SJSA1 (cell line): Measurements from ENCODE around the gene ZNF835. TPM values are rescaled to one million over a fixed set of nuclear protein-coding genes. Genes with fewer than 3 reads are reported as not detected.

Source experiments
- DNase-seq, 2 experiments: peaks; one replicate each; pipeline ENCODE4 v3.0.0-alpha.2; 2015 to 2020; ENCODE audit warnings: low spot score in 2 of 2, low read depth in 1 of 2
- H3K27ac ChIP-seq: fragments of 250-450 bp; sonication (Bioruptor Pico); 2 replicates; pipeline ENCODE4 v1.5.1; 2020; ENCODE audit warnings: mild to moderate bottlenecking, moderate library complexity
- H3K27me3 ChIP-seq: fragments of 250-450 bp; sonication (Bioruptor Pico); replicated peaks from 2 replicates; pipeline ENCODE4 v1.5.1; 2020; ENCODE audit warnings: mild to moderate bottlenecking, moderate library complexity
- H3K36me3 ChIP-seq: fragments of 250-450 bp; sonication (Bioruptor Pico); 2 replicates; pipeline ENCODE4 v1.5.1; 2020; ENCODE audit warnings: mild to moderate bottlenecking
- H3K4me1 ChIP-seq: fragments of 250-450 bp; sonication (Bioruptor Pico); replicated peaks from 2 replicates; pipeline ENCODE4 v1.6.1; 2021; ENCODE audit warnings: mild to moderate bottlenecking
- H3K4me3 ChIP-seq: fragments of 250-450 bp; sonication (Bioruptor Pico); 2 replicates; pipeline ENCODE4 v1.5.1; 2020; ENCODE audit warnings: mild to moderate bottlenecking
- H3K9me3 ChIP-seq: fragments of 250-450 bp; sonication (Bioruptor Pico); replicated peaks from 2 replicates; pipeline ENCODE4 v1.5.1; 2020; ENCODE audit warnings: mild to moderate bottlenecking
- total RNA-seq: library from RNA; depleted of rRNA; stranded (reverse); fragments of >200 nt; shearing (Covaris generic); gene quantifications from 2 replicates; pipeline ENCODE4 v1.2.3, GENCODE V29; 2014; rRNA removed

ZNF835 gene
- total RNA-seq = not detected in 2 replicates

GRCh38 chr19:56671613-56671994, at the start of gene ZNF835:
Gene ZNF835 (minus strand): TSS chr19:56671757. CDS start chr19:56665198, 6,559 bp downstream.
- no peaks in the 10 kb centered on the region for H3K27me3 ChIP-seq
- no peaks in the 10 kb centered on the region for H3K36me3 ChIP-seq
- no peaks in the 10 kb centered on the region for H3K4me1 ChIP-seq
- no peak for DNase-seq
- H3K27ac ChIP-seq = no peak within 1 kb of the TSS
- H3K4me3 ChIP-seq = no peak within 1 kb of the TSS
- H3K9me3 ChIP-seq = peaks cover 10% of the 10 kb centered on the region

GRCh38 chr19:56720281-56720680, 48.7 kb upstream of the ZNF835 start:
- no peak overlapping the region for H3K27ac ChIP-seq
- H3K4me3 ChIP-seq = no peak overlapping the region
- no peaks in the 10 kb centered on the region for H3K4me1 ChIP-seq
- no peaks in the 10 kb centered on the region for H3K36me3 ChIP-seq
- peaks cover 6% of the 10 kb centered on the region; the same call in 1 of the 2 replicates for H3K9me3 ChIP-seq
- H3K27me3 ChIP-seq = no peaks in the 10 kb centered on the region
- DNase-seq = no peak

GRCh38 chr19:56718231-56718630, 46.7 kb upstream of the ZNF835 start:
- Histone ChIP-seq H3K27ac (no peak overlapping the region), H3K4me3 (no peak overlapping the region), H3K9me3 (peaks cover 6% of the 10 kb centered on the region; the same call in 1 of the 2 replicates), H3K4me1 (no peaks in the 10 kb centered on the region), H3K36me3 (no peaks in the 10 kb centered on the region), H3K27me3 (no peaks in the 10 kb centered on the region)
- DNase-seq = no peak

- H3K27me3 ChIP-seq = no peaks in the 10 kb centered on the region
- no peaks in the 10 kb centered on the region for H3K36me3 ChIP-seq
- H3K27ac ChIP-seq = no peak overlapping the region
- peaks cover 13% of the 10 kb centered on the region; the same call in 1 of the 2 replicates for H3K9me3 ChIP-seq
- no peaks in the 10 kb centered on the region for H3K4me1 ChIP-seq
- DNase-seq = no peak
- H3K4me3 ChIP-seq = no peak overlapping the region
These were observed 41.2 kb upstream of the ZNF835 start for GRCh38 chr19:56712611-56713276.

GRCh38 chr19:56710437-56710836, 38.9 kb upstream of the ZNF835 start:
- H3K36me3 ChIP-seq = no peaks in the 10 kb centered on the region
- no peak overlapping the region for H3K27ac ChIP-seq
- DNase-seq = no peak
- H3K4me1 ChIP-seq = no peaks in the 10 kb centered on the region
- H3K27me3 ChIP-seq = no peaks in the 10 kb centered on the region
- peaks cover 6% of the 10 kb centered on the region for H3K9me3 ChIP-seq
- H3K4me3 ChIP-seq = no peak overlapping the region

- no peak overlapping the region for H3K27ac ChIP-seq
- H3K27me3 ChIP-seq = no peaks in the 10 kb centered on the region
- DNase-seq = no peak
- H3K4me1 ChIP-seq = no peaks in the 10 kb centered on the region
- no peaks in the 10 kb centered on the region for H3K36me3 ChIP-seq
- no peak overlapping the region for H3K4me3 ChIP-seq
- H3K9me3 ChIP-seq = peaks cover 6% of the 10 kb centered on the region
These were observed 36.3 kb upstream of the ZNF835 start for GRCh38 chr19:56707821-56708220.

- H3K36me3 ChIP-seq = no peaks in the 10 kb centered on the region
- peaks cover 9% of the 10 kb centered on the region for H3K9me3 ChIP-seq
- no peaks in the 10 kb centered on the region for H3K4me1 ChIP-seq
- no peak overlapping the region for H3K27ac ChIP-seq
- no peaks in the 10 kb centered on the region for H3K27me3 ChIP-seq
- DNase-seq = no peak
- H3K4me3 ChIP-seq = no peak overlapping the region
These were observed 34.4 kb upstream of the ZNF835 start for GRCh38 chr19:56705939-56706338.

GRCh38 chr19:56701895-56702294, 30.3 kb upstream of the ZNF835 start:
- Histone ChIP-seq H3K27ac (no peak overlapping the region), H3K9me3 (peaks cover 13% of the 10 kb centered on the region), H3K36me3 (no peaks in the 10 kb centered on the region), H3K27me3 (no peaks in the 10 kb centered on the region), H3K4me3 (no peak overlapping the region), H3K4me1 (no peaks in the 10 kb centered on the region)
- DNase-seq = no peak

- Histone ChIP-seq H3K4me1 (no peaks in the 10 kb centered on the region), H3K9me3 (peaks cover 14% of the 10 kb centered on the region), H3K4me3 (no peak overlapping the region), H3K27ac (no peak overlapping the region), H3K27me3 (no peaks in the 10 kb centered on the region), H3K36me3 (no peaks in the 10 kb centered on the region)
- DNase-seq = no peak
These were observed 28.0 kb upstream of the ZNF835 start for GRCh38 chr19:56699552-56699951.

- Histone ChIP-seq H3K4me1 (no peaks in the 10 kb centered on the region), H3K36me3 (no peaks in the 10 kb centered on the region), H3K9me3 (peaks cover 25% of the 10 kb centered on the region), H3K27me3 (no peaks in the 10 kb centered on the region), H3K4me3 (no peak overlapping the region), H3K27ac (no peak overlapping the region)
- DNase-seq = no peak
These were observed 20.8 kb upstream of the ZNF835 start for GRCh38 chr19:56692206-56692895.

- H3K36me3 ChIP-seq = no peaks in the 10 kb centered on the region
- H3K27ac ChIP-seq = no peak overlapping the region
- H3K4me3 ChIP-seq = no peak overlapping the region
- H3K9me3 ChIP-seq = peaks cover 23% of the 10 kb centered on the region
- no peaks in the 10 kb centered on the region for H3K4me1 ChIP-seq
- no peaks in the 10 kb centered on the region for H3K27me3 ChIP-seq
- DNase-seq = no peak
These were observed 19.1 kb upstream of the ZNF835 start for GRCh38 chr19:56690670-56691069.

GRCh38 chr19:56689198-56689597, 17.6 kb upstream of the ZNF835 start:
- peaks cover 19% of the 10 kb centered on the region for H3K9me3 ChIP-seq
- H3K27ac ChIP-seq = no peak overlapping the region
- no peak for DNase-seq
- H3K27me3 ChIP-seq = no peaks in the 10 kb centered on the region
- no peaks in the 10 kb centered on the region for H3K4me1 ChIP-seq
- no peak overlapping the region for H3K4me3 ChIP-seq
- no peaks in the 10 kb centered on the region for H3K36me3 ChIP-seq

GRCh38 chr19:56687031-56687430, 15.5 kb upstream of the ZNF835 start:
- Histone ChIP-seq H3K9me3 (peaks cover 9% of the 10 kb centered on the region), H3K4me1 (no peaks in the 10 kb centered on the region), H3K27me3 (no peaks in the 10 kb centered on the region), H3K4me3 (no peak overlapping the region), H3K27ac (no peak overlapping the region), H3K36me3 (no peaks in the 10 kb centered on the region)
- no peak for DNase-seq

- no peaks in the 10 kb centered on the region for H3K36me3 ChIP-seq
- no peaks in the 10 kb centered on the region for H3K4me1 ChIP-seq
- no peaks in the 10 kb centered on the region; the same call in 1 of the 2 replicates for H3K9me3 ChIP-seq
- no peaks in the 10 kb centered on the region for H3K27me3 ChIP-seq
- H3K4me3 ChIP-seq = no peak overlapping the region
- no peak overlapping the region for H3K27ac ChIP-seq
- no peak for DNase-seq
These were observed 11.6 kb upstream of the ZNF835 start for GRCh38 chr19:56683116-56683515.
